Activated CD4-positive, alpha-beta T cell treated with anti-CD3 and anti-CD28 coated beads for 4 hours (primary cell): ENCODE results near the gene ZNF618.

Experiments used
- DNase-seq, 2 donors: peaks; one replicate each; pipeline ENCODE4 v3.0.0-alpha.2; 2020

The ZNF618 gene, protein sequence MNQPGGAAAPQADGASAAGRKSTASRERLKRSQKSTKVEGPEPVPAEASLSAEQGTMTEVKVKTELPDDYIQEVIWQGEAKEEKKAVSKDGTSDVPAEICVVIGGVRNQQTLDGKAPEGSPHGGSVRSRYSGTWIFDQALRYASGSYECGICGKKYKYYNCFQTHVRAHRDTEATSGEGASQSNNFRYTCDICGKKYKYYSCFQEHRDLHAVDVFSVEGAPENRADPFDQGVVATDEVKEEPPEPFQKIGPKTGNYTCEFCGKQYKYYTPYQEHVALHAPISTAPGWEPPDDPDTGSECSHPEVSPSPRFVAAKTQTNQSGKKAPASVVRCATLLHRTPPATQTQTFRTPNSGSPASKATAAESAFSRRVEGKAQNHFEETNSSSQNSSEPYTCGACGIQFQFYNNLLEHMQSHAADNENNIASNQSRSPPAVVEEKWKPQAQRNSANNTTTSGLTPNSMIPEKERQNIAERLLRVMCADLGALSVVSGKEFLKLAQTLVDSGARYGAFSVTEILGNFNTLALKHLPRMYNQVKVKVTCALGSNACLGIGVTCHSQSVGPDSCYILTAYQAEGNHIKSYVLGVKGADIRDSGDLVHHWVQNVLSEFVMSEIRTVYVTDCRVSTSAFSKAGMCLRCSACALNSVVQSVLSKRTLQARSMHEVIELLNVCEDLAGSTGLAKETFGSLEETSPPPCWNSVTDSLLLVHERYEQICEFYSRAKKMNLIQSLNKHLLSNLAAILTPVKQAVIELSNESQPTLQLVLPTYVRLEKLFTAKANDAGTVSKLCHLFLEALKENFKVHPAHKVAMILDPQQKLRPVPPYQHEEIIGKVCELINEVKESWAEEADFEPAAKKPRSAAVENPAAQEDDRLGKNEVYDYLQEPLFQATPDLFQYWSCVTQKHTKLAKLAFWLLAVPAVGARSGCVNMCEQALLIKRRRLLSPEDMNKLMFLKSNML

DNA sequence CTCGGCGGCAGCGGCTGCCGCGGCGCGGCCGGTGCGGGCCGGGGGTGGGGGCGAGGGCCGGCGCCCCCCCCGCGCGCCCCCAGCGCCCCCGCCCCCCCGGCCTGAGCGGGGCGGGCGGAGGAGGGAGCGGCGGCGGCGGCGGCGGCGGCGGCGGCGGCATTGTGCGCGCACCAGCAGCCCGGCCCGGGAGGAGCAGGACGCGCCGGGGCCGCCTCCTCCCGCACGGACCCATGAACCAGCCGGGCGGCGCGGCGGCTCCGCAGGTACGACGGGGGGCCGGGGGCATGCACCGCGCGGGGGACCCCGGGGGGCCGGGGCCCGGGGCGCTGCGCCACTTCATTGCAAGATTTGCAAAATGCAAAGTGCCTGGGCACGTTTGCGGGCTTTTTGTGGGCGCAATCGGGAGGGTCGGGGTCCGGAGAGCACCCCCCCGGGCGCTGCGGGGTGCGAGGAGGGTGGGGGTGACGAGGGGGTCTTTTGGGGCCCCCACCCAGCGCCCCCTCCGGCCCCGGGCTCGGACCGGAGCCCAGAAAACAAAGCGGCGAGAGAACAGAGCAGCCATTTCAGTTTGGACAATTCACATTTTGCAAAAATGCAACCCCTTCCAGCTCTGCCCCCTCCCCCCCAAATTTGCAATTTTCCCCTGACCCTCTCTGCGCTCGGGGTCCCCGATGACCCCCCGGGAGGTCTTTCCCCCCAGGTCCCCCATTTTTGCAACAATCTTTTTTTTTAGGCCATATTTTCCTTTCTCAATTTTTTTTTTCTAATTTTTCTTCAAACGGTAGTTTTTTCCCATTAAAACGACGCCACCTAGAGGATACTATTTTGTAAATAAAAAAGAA lies at the start of gene ZNF618:
TSS of gene ZNF618 (plus strand) at position 159 of the 842 bp plus-strand sequence. CDS start at position 231, 72 bp downstream.
- DNase-seq: no peak

DNA sequence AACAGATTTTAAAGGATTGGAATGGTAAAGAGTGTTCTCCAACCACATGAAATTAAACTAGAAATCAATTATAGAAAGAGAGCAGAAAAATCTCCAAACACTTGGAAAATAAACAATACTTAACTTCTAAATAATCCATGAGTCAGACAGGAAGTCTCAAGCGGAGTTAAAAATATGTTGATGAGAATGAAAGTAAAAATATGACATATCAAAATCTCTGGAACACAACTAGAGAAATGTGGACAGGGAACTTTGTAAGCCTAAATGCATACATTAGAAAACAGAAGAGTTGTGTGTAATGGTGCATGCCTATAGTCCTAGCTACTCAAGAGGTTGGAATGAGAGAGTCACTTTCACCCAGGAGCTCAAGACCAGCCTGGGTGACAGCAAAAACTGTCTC lies 47.9 kb upstream of the ZNF618 start:
- DNase-seq: no peak

DNA sequence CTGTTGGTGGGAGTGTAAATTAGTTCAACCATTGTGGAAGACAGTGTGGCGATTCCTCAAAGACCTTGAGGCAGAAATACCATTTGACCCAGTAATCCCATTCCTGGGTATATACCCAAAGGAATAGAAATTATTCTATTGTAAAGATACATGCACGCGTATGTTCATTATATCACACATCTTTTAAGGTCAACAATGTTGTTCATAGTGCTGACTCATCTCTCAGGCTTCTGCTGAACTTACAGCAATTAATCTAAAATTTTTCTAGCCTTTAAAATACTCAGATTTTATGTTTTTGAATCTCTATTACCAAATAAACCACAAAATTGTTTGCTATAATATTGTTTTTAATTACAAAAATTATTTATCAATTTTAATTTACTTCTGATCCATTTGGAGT lies 38.8 kb upstream of the ZNF618 start:
- no peak for DNase-seq

DNA sequence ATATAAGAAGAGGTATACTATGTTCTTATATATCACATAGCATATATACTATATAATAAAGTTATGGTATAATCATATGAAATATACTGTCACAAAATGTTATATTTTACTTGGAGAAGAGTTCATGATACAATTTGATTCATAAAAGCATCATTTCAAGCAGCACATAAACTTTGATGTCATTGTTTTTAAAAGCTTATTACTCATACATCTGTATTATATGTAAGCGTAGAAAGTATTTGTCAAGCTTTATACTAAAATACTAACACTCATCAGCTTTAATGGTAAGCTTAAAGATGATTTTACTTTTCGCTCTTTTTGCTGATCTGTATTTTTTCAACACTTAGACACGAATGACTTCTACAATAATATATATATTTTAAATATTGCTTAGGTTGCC lies 34.0 kb upstream of the ZNF618 start:
- no peak for DNase-seq

DNA sequence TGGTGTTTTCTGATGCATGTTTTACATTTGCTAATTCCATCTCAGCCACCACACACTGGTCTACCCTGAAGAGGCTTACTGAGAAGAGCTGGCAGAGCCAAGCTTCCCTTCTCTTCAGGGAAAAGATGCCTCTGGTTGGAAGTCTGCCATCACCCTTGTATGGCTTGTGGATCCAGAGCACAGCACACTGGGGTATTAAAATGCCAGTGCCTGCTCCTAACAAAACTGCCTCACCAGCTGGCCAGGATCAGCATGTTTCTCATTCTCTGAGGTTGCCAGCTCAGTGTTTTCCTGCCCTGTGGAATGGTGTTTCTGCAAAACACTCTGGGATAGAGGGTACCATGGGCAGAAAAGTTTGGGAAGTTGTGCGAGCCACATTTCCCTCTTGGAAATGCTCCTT lies 31.6 kb upstream of the ZNF618 start:
- DNase-seq: no peak

DNA sequence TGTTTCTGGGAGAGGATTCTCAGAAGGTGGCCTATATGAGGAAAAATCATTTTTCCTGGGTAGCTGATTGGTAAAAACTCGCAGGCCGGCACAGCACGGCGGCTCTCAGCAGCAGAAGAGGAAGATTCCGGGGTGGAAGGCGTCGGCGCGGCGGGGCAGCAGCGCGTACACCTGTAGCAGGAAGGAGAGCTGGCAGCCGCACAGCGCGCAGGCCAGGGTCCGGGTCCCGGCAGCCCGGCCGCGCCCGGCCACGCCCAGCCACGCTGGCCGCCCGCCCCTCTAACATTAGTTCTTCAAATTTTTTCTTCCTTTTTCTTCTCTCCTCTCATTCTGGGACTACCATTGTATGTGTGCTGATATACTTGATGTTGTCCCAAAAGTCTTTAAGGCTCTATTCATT lies 24.8 kb upstream of the ZNF618 start:
- no peak for DNase-seq

DNA sequence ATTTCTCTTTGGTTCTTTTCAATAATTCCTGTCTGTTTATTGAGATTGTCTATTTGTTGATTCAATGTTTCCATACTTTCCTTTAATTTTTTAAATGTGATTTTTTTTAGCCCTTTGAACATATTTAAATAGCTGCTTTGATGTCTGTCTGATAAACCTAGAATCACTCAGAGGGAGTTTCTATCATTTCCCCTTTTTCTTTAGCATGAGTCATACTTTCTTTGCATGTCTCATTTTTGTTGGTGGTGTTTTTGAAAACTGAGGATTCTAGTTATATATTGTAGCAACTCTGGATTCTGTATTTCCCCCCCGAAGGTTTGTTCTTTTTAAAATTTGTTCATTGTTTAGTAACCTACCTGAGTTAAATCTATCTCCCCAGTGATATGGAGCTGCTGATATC lies 24.2 kb upstream of the ZNF618 start:
- DNase-seq: no peak

DNA sequence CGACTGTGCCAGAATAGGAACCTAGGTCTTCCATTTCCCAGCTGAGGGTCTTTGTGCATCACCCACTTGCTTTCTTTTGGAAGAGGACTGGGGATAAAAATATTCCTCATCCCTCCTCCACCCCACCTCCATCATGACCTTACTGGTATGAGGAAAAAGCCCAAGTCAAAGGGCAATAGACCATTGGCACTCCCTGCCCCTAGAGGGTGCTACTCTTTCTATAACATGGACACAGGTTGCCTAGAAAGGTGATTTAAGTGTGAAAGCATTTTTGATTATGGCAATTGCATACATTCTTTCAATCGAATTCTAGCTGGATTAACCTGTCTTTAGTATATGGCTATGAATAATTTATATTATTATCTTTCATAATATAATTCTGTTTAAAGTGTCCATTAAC lies 22.8 kb upstream of the ZNF618 start:
- no peak for DNase-seq

DNA sequence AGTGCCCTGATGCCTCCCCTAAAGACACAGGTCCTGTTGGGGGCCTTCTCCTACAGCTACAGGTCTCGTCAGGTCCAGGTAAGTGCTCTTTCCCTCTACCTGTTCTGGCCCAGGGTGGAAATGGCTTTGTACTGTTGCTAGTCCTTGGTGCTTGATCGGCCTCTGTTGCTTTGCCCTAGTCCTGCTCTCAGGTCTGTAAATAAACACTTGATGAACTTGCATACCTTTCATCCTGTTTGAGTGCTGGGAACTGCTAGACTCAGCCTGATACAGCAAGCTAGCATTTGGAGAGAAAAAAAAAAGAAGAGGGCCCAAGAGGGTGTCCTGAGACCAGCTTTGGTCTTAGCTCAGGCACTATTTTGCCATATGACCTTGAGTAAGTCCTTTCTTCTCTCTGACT lies 21.8 kb upstream of the ZNF618 start:
- DNase-seq: no peak

DNA sequence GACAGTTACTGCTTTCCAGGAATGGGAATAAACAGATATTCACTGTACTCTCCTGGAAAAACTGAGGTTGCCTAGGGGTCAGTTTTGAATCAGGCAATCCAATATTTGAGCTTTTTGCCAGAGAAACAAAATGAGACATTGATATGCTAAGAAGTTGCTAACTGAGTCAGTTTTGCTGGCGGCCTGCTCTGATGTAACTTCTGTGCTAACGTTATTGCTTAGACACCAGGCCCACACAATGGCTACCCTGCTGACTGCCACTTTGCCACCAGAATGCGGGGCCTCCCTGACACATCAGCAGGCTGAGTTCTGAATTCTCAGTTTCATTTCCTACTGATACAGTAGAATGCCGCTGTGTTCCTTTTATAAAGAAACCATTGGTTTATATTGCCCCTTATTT lies 18.2 kb upstream of the ZNF618 start:
- no peak for DNase-seq

DNA sequence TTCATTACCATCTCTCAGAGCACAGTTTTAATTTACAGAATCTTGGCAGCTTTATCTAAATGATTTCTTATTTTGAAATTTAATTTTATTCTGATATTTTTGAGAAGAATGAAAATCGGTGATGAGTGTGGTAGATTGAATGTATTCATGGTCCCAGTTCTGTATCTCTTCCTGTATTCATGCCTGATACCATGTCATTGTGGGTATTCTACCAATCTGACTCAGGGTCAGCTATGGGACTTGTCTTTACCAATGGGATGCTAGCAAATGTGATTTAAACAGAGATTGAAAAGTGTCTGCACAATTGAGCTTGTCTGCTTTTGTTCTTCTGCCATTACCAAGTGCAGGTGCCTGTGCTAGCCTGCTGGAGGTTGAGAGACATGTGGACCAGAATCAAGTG lies 17.8 kb upstream of the ZNF618 start:
- no peak for DNase-seq

DNA sequence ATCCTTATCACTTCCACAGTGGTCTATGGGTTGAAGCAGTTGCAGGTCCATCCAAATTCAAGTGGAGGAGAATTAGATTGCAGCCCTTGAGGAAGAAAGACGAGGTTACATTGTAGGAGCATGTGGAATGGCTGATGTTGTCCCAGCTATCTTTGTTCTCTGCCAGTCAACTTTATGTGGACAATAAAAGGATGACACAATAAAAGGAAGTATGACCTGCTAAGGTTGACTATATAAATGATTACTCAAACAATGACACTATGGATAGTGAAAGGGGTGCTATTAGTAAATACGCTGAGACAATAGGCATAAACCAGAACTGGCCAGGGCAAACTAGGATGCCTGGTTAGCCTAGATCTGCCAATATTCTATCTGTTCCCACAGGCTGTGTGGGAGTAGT lies 12.8 kb upstream of the ZNF618 start:
- DNase-seq: no peak

DNA sequence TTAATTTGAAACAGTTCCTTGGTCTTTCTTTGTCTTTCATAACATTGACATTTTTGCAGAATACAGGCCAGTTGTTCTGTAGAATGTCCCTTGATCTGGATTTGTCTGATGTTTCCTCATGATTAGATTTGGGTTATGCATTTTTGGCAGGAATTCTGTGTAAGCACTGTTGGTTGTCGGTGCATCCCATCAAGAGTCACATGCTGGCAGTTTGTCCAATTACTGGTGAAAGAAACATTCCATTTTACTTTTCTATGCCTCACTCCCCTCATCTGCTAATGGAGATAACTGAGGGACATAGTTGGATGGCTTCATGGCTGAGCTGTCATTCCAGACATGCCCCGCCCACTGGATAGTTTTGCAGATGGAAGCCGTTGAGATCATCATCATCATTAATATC lies 7.6 kb upstream of the ZNF618 start:
- DNase-seq: no peak

DNA sequence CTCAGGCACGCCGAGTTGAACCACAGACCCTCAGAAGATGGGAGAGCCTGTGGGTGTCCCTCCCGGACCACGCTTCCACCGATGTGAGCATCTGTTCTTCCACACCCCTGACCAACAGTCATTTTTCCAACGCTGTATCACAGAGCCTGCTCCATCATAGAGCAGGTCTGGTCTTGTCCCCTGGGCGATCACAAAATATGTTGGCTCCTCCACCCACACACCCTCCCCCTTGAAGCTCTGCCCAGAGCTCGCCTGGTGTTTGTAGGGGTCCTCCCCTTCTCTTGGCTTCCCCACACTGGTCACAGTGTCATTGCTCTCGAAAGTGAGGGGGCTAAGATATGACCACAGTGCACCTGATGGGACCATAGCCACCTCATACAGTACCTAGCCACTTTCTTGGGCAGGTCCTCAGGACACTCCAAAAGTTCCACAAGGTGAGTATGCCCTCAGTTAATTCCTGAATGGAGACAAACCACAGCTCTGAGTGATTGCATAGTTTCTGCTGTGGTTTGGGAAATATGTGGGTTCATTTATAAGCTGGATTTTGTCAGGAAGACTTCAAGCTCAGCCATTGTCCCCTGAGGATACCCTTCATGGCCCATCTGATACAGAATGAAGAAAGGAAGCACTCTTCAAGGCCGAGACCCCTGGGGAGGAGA lies 3.5 kb upstream of the ZNF618 start:
- DNase-seq: no peak

DNA sequence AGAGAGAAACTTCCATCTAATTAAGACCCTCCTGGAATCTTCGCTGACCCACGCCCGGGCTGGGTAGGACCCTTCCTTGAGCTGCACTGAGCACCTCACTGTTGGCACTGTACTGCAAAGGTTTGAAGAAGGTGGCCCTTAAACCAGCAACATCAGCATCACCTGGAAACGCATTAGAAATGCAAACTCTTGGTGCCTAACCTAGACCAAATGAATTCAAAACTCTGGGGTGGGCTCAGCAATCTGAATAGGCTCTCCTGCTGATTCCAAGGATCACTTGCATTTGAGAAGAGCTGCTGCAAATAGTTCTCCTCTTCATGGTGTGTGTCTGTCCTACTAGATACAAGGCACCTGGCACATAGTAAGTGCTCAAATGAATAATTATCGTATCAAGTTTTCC lies 2.7 kb upstream of the ZNF618 start:
- no peak for DNase-seq

DNA sequence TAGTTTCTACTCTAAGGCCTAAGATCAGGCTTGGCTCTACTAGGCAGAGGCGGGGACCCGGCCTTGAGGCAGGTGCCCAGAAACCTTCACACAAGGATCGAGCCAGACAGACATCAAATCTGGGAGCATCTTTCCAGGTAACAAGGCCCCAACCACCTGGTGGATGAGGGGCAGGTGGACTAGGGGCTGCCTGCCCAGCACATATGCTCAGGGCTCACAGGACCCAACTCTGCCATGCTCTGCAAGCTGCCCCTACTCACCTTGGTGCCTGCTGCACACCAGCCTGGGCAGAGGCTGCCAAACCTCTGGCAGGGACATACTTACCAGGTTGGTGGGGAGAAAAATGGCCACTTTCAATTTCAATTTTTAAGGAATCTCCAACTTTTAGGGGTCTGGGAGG lies 2.2 kb upstream of the ZNF618 start:
- no peak for DNase-seq

DNA sequence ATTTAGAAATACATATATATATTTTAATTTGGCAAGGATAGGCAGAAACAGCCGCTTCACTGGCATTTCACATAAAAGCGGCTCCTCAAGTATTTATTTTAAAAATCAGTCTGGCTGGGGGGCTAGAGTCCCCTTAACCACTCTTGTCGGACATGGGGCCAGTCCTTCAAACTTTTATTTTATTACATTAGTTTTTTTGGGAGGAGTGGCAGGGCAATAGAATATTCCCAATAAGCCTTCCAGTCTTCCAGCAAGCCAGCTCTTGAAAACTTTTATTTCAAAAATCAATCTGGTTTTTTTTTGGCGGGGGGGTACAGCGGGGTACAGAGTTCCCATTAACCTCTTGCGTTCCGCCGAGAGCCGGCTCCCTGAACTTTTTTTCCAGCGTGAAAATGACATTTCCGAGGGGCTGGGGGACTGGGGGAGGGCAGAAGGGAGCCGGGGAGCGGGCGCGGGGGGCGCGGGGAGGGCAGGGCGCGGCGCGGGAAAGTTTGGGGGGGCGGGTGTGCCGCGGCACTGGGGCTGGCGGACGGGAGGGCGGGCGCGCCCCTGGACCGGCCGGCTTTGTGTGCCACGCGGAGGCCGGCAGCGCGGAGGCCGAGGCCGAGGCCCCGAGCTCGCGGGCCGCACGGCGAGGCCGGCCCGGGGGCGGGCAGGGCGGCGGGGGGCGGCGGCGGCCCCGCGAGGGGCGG lies 504 bp upstream of the ZNF618 start:
- DNase-seq: no peak

DNA sequence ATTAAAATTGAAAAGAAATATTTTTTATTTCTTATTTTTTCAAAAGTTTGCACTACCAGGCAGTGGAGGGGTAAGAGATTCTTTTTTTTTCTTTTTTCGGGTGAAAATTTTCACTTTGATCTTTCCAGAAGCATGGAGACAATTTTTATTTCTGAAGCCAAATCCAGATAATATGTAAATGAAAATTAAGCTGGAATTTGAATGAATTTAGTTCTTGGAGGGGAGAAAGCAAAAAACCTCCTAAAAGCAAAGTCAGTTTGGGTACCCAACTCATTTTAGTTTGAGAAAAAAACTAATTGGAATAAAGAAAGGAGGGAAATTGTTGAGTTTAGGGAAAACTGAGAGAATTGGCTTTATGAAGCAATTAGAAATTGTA lies 872 bp downstream of the ZNF618 start:
- no peak for DNase-seq

DNA sequence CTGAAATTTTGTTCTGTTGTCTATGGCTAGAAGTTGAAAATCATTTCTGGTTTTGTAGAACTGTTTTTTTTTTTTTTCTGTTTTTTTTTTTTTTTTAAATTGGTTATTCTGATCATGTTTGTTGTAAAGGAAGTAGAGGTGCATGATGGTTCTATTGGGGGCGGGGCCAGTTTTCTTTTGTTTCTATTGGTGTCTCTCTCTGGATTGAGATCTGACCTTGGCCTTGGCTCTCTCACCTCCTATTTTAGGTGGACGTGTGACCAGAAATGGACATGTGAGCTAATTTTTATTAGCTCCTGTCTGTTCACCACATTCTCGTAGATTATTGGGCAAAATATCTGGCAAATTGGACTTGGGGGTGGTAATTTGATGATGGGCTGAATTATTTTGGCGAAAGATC lies 3.2 kb downstream of the ZNF618 start:
- no peak for DNase-seq

DNA sequence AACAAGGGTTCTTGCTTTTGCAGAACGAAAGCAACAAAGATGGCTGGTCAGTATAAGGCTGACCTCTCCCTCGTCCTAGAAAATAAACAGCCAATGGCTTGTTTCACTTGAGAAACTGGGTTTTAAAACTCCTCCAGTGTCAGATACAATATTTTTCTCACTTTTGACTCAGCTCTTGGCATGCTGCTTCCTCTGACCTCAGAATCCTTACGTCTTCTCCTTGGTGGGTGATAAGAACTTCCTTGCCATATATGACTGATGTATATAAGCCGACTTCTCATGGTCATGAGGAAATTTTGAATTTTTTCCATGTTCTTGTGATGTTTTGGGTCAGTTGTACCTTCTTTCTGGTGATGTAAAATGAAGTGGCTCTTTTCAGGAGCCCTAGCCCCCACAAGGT lies 3.8 kb downstream of the ZNF618 start:
- no peak for DNase-seq

DNA sequence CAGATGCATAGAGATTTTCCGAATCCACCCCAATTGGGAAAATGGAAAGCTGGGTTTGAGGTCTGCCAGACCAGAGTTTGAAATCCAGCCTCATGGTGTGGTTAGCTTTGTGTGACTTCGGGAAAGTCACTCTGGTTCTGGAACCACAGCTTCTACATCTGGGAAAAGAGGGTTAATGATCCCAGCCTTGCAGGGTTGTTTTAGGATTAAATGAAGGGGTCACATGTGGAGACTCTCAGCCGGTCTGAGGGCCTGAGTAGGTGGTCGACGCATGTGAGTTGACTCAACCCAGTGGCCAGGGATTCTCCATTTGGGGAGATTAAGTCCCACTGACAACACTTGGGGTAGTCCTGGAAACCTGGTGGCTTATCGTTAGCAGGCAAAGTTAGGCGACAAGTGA lies 6.1 kb downstream of the ZNF618 start:
- no peak for DNase-seq

DNA sequence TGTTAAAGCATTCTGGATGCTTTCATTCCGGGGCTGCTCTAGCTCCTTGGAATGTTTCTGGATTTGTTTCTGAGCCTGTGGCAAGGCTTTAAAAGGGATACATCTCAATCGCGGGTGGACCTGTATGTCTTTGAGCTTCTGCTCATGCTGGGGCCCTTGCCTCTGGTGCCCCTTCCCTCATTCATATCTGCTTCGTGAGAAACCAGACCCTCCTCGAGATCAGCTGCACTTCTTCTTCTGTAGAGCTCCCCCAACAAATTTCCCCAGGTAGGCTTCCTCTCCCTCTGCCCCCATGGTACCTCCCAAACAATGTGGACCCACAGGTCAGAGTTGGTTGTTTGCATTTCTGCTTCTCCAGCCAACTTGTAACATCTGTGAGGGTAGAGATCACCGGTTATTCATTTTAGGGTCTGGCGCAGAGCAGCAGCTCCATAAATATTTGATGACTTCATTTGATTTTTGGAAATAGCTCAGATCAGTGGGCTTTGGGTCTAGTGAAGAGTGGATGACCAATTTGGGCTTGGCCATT lies 6.6 kb downstream of the ZNF618 start:
- DNase-seq: no peak
